ENCODE results near the gene BACH2.

DNA sequence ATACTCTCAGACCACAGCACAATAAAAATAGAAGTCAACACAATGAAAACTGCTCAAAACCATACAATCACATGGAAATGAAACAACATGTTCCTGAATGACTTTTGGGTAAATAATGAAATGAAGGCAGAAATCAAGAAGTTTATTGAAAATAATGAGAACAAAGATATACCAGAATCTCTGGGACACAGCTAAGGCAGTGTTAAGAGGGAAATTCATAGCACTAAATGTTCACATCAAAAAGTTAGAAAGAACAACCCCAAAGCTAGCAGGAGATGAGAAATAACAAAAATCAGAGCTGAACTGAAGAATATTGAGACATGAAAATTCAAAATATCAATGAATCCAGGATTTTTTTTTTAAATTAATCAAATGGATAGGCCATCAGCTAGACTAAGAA, 183.3 kb downstream of the BACH2 start:
- TF ChIP-seq, protein P1, sequence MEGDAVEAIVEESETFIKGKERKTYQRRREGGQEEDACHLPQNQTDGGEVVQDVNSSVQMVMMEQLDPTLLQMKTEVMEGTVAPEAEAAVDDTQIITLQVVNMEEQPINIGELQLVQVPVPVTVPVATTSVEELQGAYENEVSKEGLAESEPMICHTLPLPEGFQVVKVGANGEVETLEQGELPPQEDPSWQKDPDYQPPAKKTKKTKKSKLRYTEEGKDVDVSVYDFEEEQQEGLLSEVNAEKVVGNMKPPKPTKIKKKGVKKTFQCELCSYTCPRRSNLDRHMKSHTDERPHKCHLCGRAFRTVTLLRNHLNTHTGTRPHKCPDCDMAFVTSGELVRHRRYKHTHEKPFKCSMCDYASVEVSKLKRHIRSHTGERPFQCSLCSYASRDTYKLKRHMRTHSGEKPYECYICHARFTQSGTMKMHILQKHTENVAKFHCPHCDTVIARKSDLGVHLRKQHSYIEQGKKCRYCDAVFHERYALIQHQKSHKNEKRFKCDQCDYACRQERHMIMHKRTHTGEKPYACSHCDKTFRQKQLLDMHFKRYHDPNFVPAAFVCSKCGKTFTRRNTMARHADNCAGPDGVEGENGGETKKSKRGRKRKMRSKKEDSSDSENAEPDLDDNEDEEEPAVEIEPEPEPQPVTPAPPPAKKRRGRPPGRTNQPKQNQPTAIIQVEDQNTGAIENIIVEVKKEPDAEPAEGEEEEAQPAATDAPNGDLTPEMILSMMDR (IDR thresholded peaks at IDR 0.05), result no peak
- TF ChIP-seq POLR2A (IDR thresholded peaks at IDR 0.05), result no peak
